SK-N-SH (cell line): ENCODE data around the gene TSPAN3.

Source experiments
- CHD2 ChIP-seq: fragments of 150-350 bp; IDR thresholded peaks from 2 replicates; pipeline ENCODE4 v1.6.1; 2018; ENCODE audit warnings: low read length; ENCODE audit not compliant: partially characterized antibody
- CTCF ChIP-seq: fragments of 200-600 bp; sonication (generic); IDR thresholded peaks from 2 replicates; pipeline ENCODE4 v1.6.1; 2017; ENCODE audit warnings: antibody characterized with exemption, mild to moderate bottlenecking, moderate library complexity
- EP300 ChIP-seq, 2 experiments: IDR thresholded peaks; 2 replicates each; pipeline versions ENCODE4 v1.4.0 to v1.6.1; 2012; ENCODE audit warnings: borderline replicate concordance in 1 of 2, low read depth in 1 of 2, low read length in 1 of 2
- JUND ChIP-seq: IDR thresholded peaks from 2 replicates; pipeline ENCODE4 v1.4.0; 2012
- MAX ChIP-seq: IDR thresholded peaks from 2 replicates; pipeline ENCODE4 v1.4.0; 2012; ENCODE audit warnings: low read depth
- POLR2AphosphoS5 ChIP-seq: IDR thresholded peaks from 2 replicates; pipeline ENCODE4 v1.6.1; 2012; ENCODE audit warnings: low read depth, low read length
- RAD21 ChIP-seq: IDR thresholded peaks from 2 replicates; pipeline ENCODE4 v1.6.1; 2012; ENCODE audit warnings: mild to moderate bottlenecking, low read length
- SMC3 ChIP-seq: IDR thresholded peaks from 2 replicates; pipeline ENCODE4 v1.6.1; 2012; ENCODE audit warnings: low read depth, low read length, improper control_type of control experiment

DNA sequence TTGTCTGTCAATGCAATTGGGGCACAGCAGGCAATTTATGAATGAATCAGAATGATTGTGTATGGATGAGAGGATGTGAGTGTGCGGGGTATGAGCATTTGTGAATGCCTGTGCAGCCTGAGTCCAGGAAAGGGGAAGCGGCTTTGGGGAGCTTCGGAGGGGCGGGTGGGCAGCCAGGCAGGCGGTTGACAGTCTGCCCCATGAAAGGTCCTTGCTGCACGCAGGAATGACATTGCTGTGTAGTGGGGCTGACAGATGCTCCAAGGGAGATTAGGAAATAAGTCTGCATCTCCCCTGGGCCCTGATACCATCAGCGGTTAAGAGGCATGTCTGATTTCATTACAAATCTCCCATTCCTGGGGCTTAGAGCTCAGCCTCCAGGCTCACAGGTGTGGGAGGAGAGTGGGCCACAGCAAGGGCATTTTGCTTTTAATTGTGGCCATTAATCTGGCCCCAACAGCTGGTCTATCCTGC is 26.4 kb upstream of the TSPAN3 start:
- no peak for TF ChIP-seq CTCF
- TF ChIP-seq POLR2AphosphoS5 = no peak
- TF ChIP-seq MAX = no peak
- TF ChIP-seq EP300 (IDR thresholded peaks at IDR 0.05; ENCODE audit: borderline replicate concordance in 1 of 2, low read depth in 1 of 2, low read length in 1 of 2) = 0 out of 4 replicates have a peak, but pooled peaks of 1 of the 2 experiments have one; percentile 27
- peak; percentile 50 for TF ChIP-seq CHD2
- TF ChIP-seq JUND = no peak
- no peak for TF ChIP-seq SMC3
- TF ChIP-seq RAD21 = no peak
